ENCODE measurements around the gene TSNAXIP1. TPM values are rescaled to one million over a fixed set of nuclear protein-coding genes. Genes with fewer than 3 reads are reported as not detected.

Gene TSNAXIP1
- total RNA-seq (1 to 10 TPM in 1 of 2 donors, under 1 TPM in 1; 0.52 to 4.4 TPM), polyA plus RNA-seq (ENCODE audit: insufficient read length in 6 of 6) (1 to 10 TPM; 5.2 to 7.1 (median 6.8) TPM)
- long read RNA-seq, donor 1 = 0 reads
- long read RNA-seq, donor 2, partial matches to known transcripts = 32 of 32 reads
- long read RNA-seq, donor 2, other reads (novel, unspliced or antisense) = 0 of 32 reads
- long read RNA-seq, donor 3 = 0 reads
- long read RNA-seq, donor 4, partial matches to known transcripts = 0 of 1 reads
- long read RNA-seq, donor 4, other reads (novel, unspliced or antisense) = 1 of 1 reads
- long read RNA-seq, donor 5, partial matches to known transcripts = 0 of 3 reads
- long read RNA-seq, donor 5, other reads (novel, unspliced or antisense) = 0 of 3 reads
- long read RNA-seq, donor 6 = 0 reads
- long read RNA-seq, donor 7, partial matches to known transcripts = 28 of 36 reads
- long read RNA-seq, donor 7, other reads (novel, unspliced or antisense) = 8 of 36 reads
- long read RNA-seq, donor 8 = 0 reads
- long read RNA-seq, donor 9 = 0 reads
- long read RNA-seq, donor 10, partial matches to known transcripts = 0 of 3 reads
- long read RNA-seq, donor 10, other reads (novel, unspliced or antisense) = 3 of 3 reads
- long read RNA-seq, donor 11 = 0 reads
- long read RNA-seq, donor 12 = 0 reads

GRCh38 chr16:67806428-67807147 lies at the start of gene TSNAXIP1, which contains the start of gene RANBP10:
Gene TSNAXIP1 (plus strand): TSS chr16:67806889. CDS start chr16:67807150, 261 bp downstream.
Gene RANBP10 (minus strand): TSS chr16:67806560. CDS start chr16:67806536, 24 bp downstream.
- Histone ChIP-seq H3K27me3 (no peaks in the 10 kb centered on the region), H3K4me1 (peaks cover 11 to 38% of the 10 kb centered on the region in 2 donors), H3K27ac (peak within 1 kb of the TSS; percentile 68 to 87), H3K36me3 (peaks cover 0 to 19% of the 10 kb centered on the region in 2 donors), H3K9me3 (no peaks in the 10 kb centered on the region), H3K4me3 (peak within 1 kb of the TSS; percentile 90 to 92)
- TF ChIP-seq CTCF (IDR thresholded peaks at IDR 0.05) = no peak
- intact Hi-C loops (cut with DNase I) = no loop called here
- DNase-seq = peak; percentile 97 to 99 (median 98)
- peak; percentile 95 for ATAC-seq

- DNase-seq (peak in 1 of 4 donors; percentile 43), ATAC-seq (no peak)
- Histone ChIP-seq H3K36me3 (peaks cover 0 to 24% of the 10 kb centered on the region in 2 donors), H3K4me1 (no peaks in the 10 kb centered on the region), H3K27me3 (no peaks in the 10 kb centered on the region), H3K9me3 (no peaks in the 10 kb centered on the region), H3K4me3 (no peak overlapping the region), H3K27ac (no peak overlapping the region)
- intact Hi-C loops (cut with DNase I) = no loop called here
- TF ChIP-seq CTCF (IDR thresholded peaks at IDR 0.05) = no peak
Measured at GRCh38 chr16:67758006-67758405, 48.7 kb upstream of the TSNAXIP1 start.

GRCh38 chr16:67758966-67759365 lies 47.7 kb upstream of the TSNAXIP1 start:
- peaks cover 0 to 25% of the 10 kb centered on the region in 2 donors for H3K36me3 ChIP-seq
- DNase-seq (peak in 2 of 4 donors; percentile 14 to 30), ATAC-seq (no peak)
- H3K27ac ChIP-seq = no peak overlapping the region
- intact Hi-C loops (cut with DNase I) = no loop called here
- H3K9me3 ChIP-seq = no peaks in the 10 kb centered on the region
- H3K27me3 ChIP-seq = no peaks in the 10 kb centered on the region
- no peaks in the 10 kb centered on the region for H3K4me1 ChIP-seq
- H3K4me3 ChIP-seq = no peak overlapping the region
- TF ChIP-seq CTCF (IDR thresholded peaks at IDR 0.05) = no peak

GRCh38 chr16:67760206-67760955 lies 46.3 kb upstream of the TSNAXIP1 start:
- Histone ChIP-seq H3K4me3 (no peak overlapping the region), H3K27me3 (no peaks in the 10 kb centered on the region), H3K36me3 (peaks cover 0 to 20% of the 10 kb centered on the region in 2 donors), H3K4me1 (no peaks in the 10 kb centered on the region), H3K27ac (no peak overlapping the region), H3K9me3 (no peaks in the 10 kb centered on the region)
- intact Hi-C loops (cut with DNase I) = no loop called here
- TF ChIP-seq CTCF (IDR thresholded peaks at IDR 0.05) = no peak
- no peak for ATAC-seq
- DNase-seq = peak in 1 of 4 donors; percentile 5

Measured in left lung (tissue), 14 donors.